SU-DHL-6 (cell line): ENCODE results near the gene GAREM2.

ENCODE experiments used
- H2AFZ ChIP-seq: fragments of 200-600 bp; sonication (generic); 2 replicates; pipeline ENCODE4 v1.6.1; 2014; ENCODE audit warnings: low read depth, mild to moderate bottlenecking, moderate library complexity, mixed read lengths, antibody characterized with exemption, low read length; ENCODE audit not compliant: severe bottlenecking
- H3F3A ChIP-seq: fragments of 200-600 bp; shearing (Covaris generic); 2 replicates; pipeline ENCODE4 v1.6.0; 2016; ENCODE audit warnings: antibody characterized with exemption, mild to moderate bottlenecking; ENCODE audit not compliant: insufficient read depth
- H3K27ac ChIP-seq: fragments of 200-600 bp; sonication (generic); 2 replicates; pipeline ENCODE4 v1.5.1; 2016; ENCODE audit warnings: low read depth, mild to moderate bottlenecking, low read length, moderate library complexity, mixed read lengths
- H3K27me3 ChIP-seq: fragments of 200-600 bp; sonication (generic), shearing (Covaris generic); 2 replicates; pipeline ENCODE4 v1.6.0; 2014; ENCODE audit warnings: mild to moderate bottlenecking, low read length
- H3K36me3 ChIP-seq: fragments of 200-600 bp; sonication (generic); 2 replicates; pipeline ENCODE4 v1.6.1; 2014; ENCODE audit warnings: mild to moderate bottlenecking, low read length, mixed read lengths
- H3K4me2 ChIP-seq: fragments of 300-600, 200-600 bp; shearing (Covaris generic), sonication (generic); 2 replicates; pipeline ENCODE4 v1.6.0; 2014; ENCODE audit warnings: low read length, low read depth, mild to moderate bottlenecking; ENCODE audit not compliant: poor library complexity, severe bottlenecking
- H3K4me3 ChIP-seq: fragments of 200-600 bp; sonication (generic); 2 replicates; pipeline ENCODE4 v1.5.1; 2014; ENCODE audit warnings: antibody characterized with exemption, low read length, mild to moderate bottlenecking, mixed read lengths; ENCODE audit not compliant: insufficient read depth, poor library complexity, severe bottlenecking
- H3K79me2 ChIP-seq: fragments of 200-600 bp; sonication (generic); 2 replicates; pipeline ENCODE4 v1.6.1; 2014; ENCODE audit warnings: mild to moderate bottlenecking, low read length, moderate library complexity; ENCODE audit not compliant: insufficient read depth
- H3K9ac ChIP-seq: fragments of 200-600 bp; sonication (generic); 2 replicates; pipeline ENCODE4 v1.7.0; 2014; ENCODE audit warnings: mild to moderate bottlenecking, low read length
- H3K9me2 ChIP-seq: fragments of 200-600 bp; sonication (generic); replicated peaks from 2 replicates; pipeline ENCODE4 v1.6.1; 2014; ENCODE audit warnings: low read length; ENCODE audit not compliant: insufficient read depth
- H3K9me3 ChIP-seq: fragments of 200-600 bp; sonication (generic); 2 replicates; pipeline ENCODE4 v1.6.1; 2014; ENCODE audit warnings: low read length, mixed read lengths; ENCODE audit not compliant: insufficient read depth
- H4K20me1 ChIP-seq: fragments of 200-600 bp; sonication (generic); 2 replicates; pipeline ENCODE4 v1.6.1; 2014; ENCODE audit warnings: low read depth, mild to moderate bottlenecking, antibody characterized with exemption, low read length, moderate library complexity, mixed read lengths
- EZH2phosphoT487 ChIP-seq: fragments of 200-600 bp; sonication (generic), shearing (Covaris generic); conservative IDR thresholded peaks from 2 replicates; pipeline ENCODE4 v1.6.1; 2018; ENCODE audit warnings: mild to moderate bottlenecking, antibody characterized with exemption, low read length, moderate library complexity, mixed read lengths
- TF ChIP-seq, protein P1 (sequence below): fragments of 200-600 bp; sonication (generic); IDR thresholded peaks from one replicate; pipeline ENCODE4 v1.5.1; 2017; ENCODE audit warnings: antibody characterized with exemption, mild to moderate bottlenecking, low read length, moderate library complexity; ENCODE audit not compliant: insufficient read depth, poor library complexity, severe bottlenecking

The GAREM2 gene

DNA sequence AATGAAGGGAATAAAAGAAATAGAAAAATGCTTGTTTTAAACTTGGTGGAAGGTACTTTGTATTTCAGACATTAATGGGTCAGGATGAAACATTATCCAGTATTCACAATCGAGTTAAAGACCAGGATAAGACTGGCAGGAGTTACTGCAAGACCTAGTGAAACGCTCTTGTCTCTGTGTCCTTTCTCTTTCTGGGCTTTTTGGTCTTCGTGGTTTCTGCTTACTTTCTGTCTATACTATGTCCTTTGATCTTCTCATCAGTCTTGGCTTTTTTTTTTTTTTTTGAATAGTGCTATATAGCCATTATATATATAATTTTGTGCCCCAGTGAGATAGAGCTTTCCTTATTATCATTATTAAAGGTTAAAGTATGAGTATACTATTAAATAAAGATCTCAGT, 42.1 kb upstream of the GAREM2 start:
- no peaks in the 10 kb centered on the region for H3F3A ChIP-seq
- peaks cover 7% of the 10 kb centered on the region for H3K79me2 ChIP-seq
- no peak overlapping the region for H3K4me2 ChIP-seq
- no peak overlapping the region for H3K4me3 ChIP-seq
- no peaks in the 10 kb centered on the region for H3K27me3 ChIP-seq
- TF ChIP-seq, protein P1, sequence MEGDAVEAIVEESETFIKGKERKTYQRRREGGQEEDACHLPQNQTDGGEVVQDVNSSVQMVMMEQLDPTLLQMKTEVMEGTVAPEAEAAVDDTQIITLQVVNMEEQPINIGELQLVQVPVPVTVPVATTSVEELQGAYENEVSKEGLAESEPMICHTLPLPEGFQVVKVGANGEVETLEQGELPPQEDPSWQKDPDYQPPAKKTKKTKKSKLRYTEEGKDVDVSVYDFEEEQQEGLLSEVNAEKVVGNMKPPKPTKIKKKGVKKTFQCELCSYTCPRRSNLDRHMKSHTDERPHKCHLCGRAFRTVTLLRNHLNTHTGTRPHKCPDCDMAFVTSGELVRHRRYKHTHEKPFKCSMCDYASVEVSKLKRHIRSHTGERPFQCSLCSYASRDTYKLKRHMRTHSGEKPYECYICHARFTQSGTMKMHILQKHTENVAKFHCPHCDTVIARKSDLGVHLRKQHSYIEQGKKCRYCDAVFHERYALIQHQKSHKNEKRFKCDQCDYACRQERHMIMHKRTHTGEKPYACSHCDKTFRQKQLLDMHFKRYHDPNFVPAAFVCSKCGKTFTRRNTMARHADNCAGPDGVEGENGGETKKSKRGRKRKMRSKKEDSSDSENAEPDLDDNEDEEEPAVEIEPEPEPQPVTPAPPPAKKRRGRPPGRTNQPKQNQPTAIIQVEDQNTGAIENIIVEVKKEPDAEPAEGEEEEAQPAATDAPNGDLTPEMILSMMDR = no peak
- TF ChIP-seq EZH2phosphoT487 = no peak
- no peaks in the 10 kb centered on the region for H3K9me2 ChIP-seq
- H3K9ac ChIP-seq = no peak overlapping the region
- no peak overlapping the region for H2AFZ ChIP-seq
- H3K9me3 ChIP-seq = no peaks in the 10 kb centered on the region
- H4K20me1 ChIP-seq = 0 out of 2 replicates have a peak, but pooled peaks cover 2% of the 10 kb centered on the region
- H3K27ac ChIP-seq = no peak overlapping the region
- peaks cover 36% of the 10 kb centered on the region; the same call in 1 of the 2 replicates for H3K36me3 ChIP-seq

DNA sequence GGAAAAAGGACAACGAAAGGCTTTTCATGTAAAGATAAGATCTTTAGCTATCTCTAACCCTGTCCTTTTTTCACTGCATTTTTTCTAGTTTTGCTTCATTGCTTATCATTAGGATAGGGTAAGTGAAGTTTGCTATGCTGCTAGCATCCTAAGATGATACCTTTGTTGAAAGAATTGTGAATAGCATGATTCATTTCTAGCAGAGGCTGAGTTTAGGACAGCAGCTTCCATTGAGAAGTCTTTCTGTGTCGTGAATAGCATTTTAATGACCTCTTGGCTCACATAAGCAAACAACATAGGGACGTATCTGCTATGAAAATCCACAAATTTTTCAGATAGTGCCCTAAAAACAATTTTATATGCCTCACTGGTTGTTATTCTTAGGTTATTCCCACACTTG, 36.4 kb upstream of the GAREM2 start:
- no peak overlapping the region for H3K9ac ChIP-seq
- H3K27me3 ChIP-seq = no peaks in the 10 kb centered on the region
- no peak for TF ChIP-seq EZH2phosphoT487
- TF ChIP-seq, protein P1 = no peak
- H3K4me3 ChIP-seq = no peak overlapping the region
- no peak overlapping the region for H3K27ac ChIP-seq
- H4K20me1 ChIP-seq = 0 out of 2 replicates have a peak, but pooled peaks cover 2% of the 10 kb centered on the region
- H3K36me3 ChIP-seq = peaks cover 18% of the 10 kb centered on the region; the same call in 1 of the 2 replicates
- no peaks in the 10 kb centered on the region for H3K9me2 ChIP-seq
- no peak overlapping the region for H3K4me2 ChIP-seq
- H3K79me2 ChIP-seq = no peaks in the 10 kb centered on the region; the same call in 1 of the 2 replicates
- no peaks in the 10 kb centered on the region for H3K9me3 ChIP-seq
- H2AFZ ChIP-seq = no peak overlapping the region
- 0 out of 2 replicates have a peak, but pooled peaks cover 4% of the 10 kb centered on the region for H3F3A ChIP-seq

DNA sequence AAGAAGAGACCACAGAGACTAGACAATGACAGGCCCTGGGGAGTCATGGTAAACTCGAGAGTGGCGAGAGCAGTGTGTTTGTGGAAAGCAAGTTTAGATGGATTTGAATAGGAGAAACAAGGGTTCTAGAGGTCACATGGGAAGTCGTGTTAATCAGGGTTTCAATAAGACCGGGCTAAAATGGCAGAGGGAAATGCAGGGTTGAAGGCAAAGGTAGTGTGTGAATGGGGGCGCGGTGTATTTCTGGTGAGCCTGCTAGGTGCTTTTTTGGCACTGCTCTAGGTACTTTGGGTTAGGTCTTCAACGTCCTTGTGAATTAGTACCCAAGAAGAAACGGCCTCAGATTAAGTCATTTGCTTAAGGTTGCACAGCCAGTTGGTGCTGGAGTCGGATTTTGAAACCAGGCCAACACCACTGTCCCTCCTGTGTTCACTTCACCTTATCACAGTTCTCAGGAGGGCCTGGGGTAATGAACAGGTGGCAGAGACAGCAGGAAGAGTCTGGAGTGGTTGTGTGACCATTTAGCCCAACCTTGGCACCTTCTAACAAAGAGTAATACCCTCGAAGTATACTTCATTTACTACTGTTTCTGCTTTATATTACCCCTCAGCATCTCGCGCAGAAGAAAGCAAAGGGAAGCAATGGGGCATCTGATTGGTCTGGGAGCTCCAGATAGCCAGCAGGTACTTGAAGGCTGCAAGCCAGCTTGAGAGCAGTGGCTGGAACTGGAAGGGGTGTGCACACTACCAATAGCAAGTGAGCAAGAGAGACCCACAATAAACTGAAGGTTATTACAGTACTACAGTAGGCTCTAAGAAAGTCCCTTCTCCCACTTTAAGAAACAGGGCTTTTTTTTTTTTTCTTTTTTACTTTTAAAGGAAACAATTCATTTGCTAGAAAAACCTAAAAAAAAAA, 33.4 kb upstream of the GAREM2 start:
- H3K9ac ChIP-seq = no peak overlapping the region
- H3F3A ChIP-seq = 0 out of 2 replicates have a peak, but pooled peaks cover 4% of the 10 kb centered on the region
- no peak overlapping the region for H3K4me2 ChIP-seq
- no peaks in the 10 kb centered on the region for H3K9me2 ChIP-seq
- H3K36me3 ChIP-seq = peaks cover 11% of the 10 kb centered on the region; the same call in 1 of the 2 replicates
- H2AFZ ChIP-seq = no peak overlapping the region
- no peak overlapping the region for H3K27ac ChIP-seq
- H4K20me1 ChIP-seq = no peaks in the 10 kb centered on the region
- H3K79me2 ChIP-seq = no peaks in the 10 kb centered on the region
- no peak for TF ChIP-seq EZH2phosphoT487
- TF ChIP-seq, protein P1 = no peak
- H3K9me3 ChIP-seq = no peaks in the 10 kb centered on the region
- no peak overlapping the region for H3K4me3 ChIP-seq
- H3K27me3 ChIP-seq = no peaks in the 10 kb centered on the region
